GM12801 (cell line): ENCODE results near the gene RAB44.

Experiments used
- CTCF ChIP-seq: IDR thresholded peaks from one replicate; pipeline ENCODE4 v1.5.1; 2011; ENCODE audit warnings: control low read depth; ENCODE audit not compliant: insufficient read length; ENCODE audit errors: extremely low read depth

RAB44 gene

GRCh38 chr6:36755435-36756348 is 58.1 kb downstream of the RAB44 start:
- no peak for TF ChIP-seq CTCF

GRCh38 chr6:36756786-36757185 is 59.2 kb downstream of the RAB44 start:
- TF ChIP-seq CTCF = no peak

- TF ChIP-seq CTCF = no peak
Measured at GRCh38 chr6:36757206-36757605, 59.6 kb downstream of the RAB44 start.

GRCh38 chr6:36757943-36758508 is 60.4 kb downstream of the RAB44 start:
- no peak for TF ChIP-seq CTCF

GRCh38 chr6:36758516-36759147 is 61.0 kb downstream of the RAB44 start:
- no peak for TF ChIP-seq CTCF

GRCh38 chr6:36759148-36759759 is 61.6 kb downstream of the RAB44 start:
- no peak for TF ChIP-seq CTCF
